Ovary (tissue), 9 donors: Measurements from ENCODE around the gene PARD3B. TPM values are rescaled to one million over a fixed set of nuclear protein-coding genes. Genes with fewer than 3 reads are reported as not detected.

Source experiments
- DNase-seq, 5 donors: peaks; one replicate each; pipeline ENCODE4 v3.0.0-alpha.2; 2019 to 2020
- H3K27ac ChIP-seq, 2 donors: fragments of 200-600 bp; one replicate each; pipeline versions ENCODE4 v1.5.1 to v1.8.0; 2019 to 2022
- H3K27me3 ChIP-seq: fragments of 200-600 bp; one replicate; pipeline ENCODE4 v1.8.0; 2022
- H3K36me3 ChIP-seq: fragments of 200-600 bp; sonication (generic); one replicate; pipeline ENCODE4 v1.5.1; 2019
- H3K4me1 ChIP-seq: one replicate; pipeline ENCODE4 v1.8.1; 2013; ENCODE audit warnings: mild to moderate bottlenecking, moderate library complexity; ENCODE audit not compliant: insufficient read depth
- H3K4me3 ChIP-seq: fragments of 200-600 bp; sonication (generic); one replicate; pipeline ENCODE4 v1.5.1; 2017
- H3K9me3 ChIP-seq, 2 donors: fragments of 200-600 bp in 1 of 2; sonication (generic) in 1 of 2; one replicate each; pipeline versions ENCODE4 v1.5.1 to v1.8.1; 2013 to 2019; ENCODE audit warnings: mild to moderate bottlenecking in 1 of 2, moderate library complexity in 1 of 2
- EP300 ChIP-seq: sonication (generic); formaldehyde crosslinking; IDR thresholded peaks from one replicate; pipeline ENCODE4 v1.6.1; 2017; ENCODE audit warnings: antibody characterized with exemption
- POLR2A ChIP-seq: fragments of 450-650 bp; IDR thresholded peaks from one replicate; pipeline ENCODE4 v1.6.1; 2017; ENCODE audit warnings: antibody characterized with exemption, mild to moderate bottlenecking, moderate library complexity
- WGBS, 3 donors: extraction: QIAGEN DNeasy Blood & Tissue Kit in 1 of 3; methylation state at CpG; one replicate each; pipeline versions ENCODE4 v1.1.5 to v1.1.7; 2013 to 2017; 5-methylcytosine and 5-hydroxymethylcytosine counted together
- intact Hi-C, 4 donors: fragments of 100-400 bp; cut with DNase I; formaldehyde crosslinking; loops; one replicate each; pipeline versions ENCODE4 v1.11.0 to v1.15.1; 2022 to 2023
- polyA plus RNA-seq, 2 donors: library from polyadenylated mRNA; stranded (reverse); fragments of 200-250 nt in 1 of 2; fragments of 350-450 nt in 1 of 2; fragmentation: Illumina TruSeq in 1 of 2; extraction: RNeasy Lipid Tissue Mini Kit (QIAGEN cat#74804) in 1 of 2; gene quantifications; one replicate each; pipeline ENCODE4 v1.2.3, GENCODE V29; 2013 to 2014
- total RNA-seq, 7 donors: library from RNA; depleted of rRNA in 2 of 7; stranded (reverse); fragments of >200 nt in 2 of 7; fragmentation: NEBNext Ultra II Directional in 3 of 7; extraction: Animal tissue kit (Norgen Biotek cat#: 25700) in 3 of 7; gene quantifications; one replicate each; pipeline versions ENCODE4 v1.1.0 to v1.2.4, GENCODE V29; 2016 to 2023
- TF ChIP-seq, protein P1 (sequence below), 3 donors: fragments of 450-650 bp in 2 of 3; fragments of 200-600 bp in 1 of 3; IDR thresholded peaks; one replicate each; pipeline versions ENCODE4 v1.5.1 to v1.8.0; 2016 to 2022; ENCODE audit warnings: antibody characterized with exemption in 3 of 3, mild to moderate bottlenecking in 1 of 3
- donor health status: DM: no; HTN: no; CAD: no; lungs with moderate emphysema.
- donor health status: DM: no; HTN: no; CAD: no.
- donor health status: Bipolar disorder and iron deficiency.
- donor health status: DM: yes; HTN: yes; CAD: no.
- donor health status: DM: no; HTN: no; CAD: no.
- donor health status: DM: yes; HTN: yes; CAD: no.

Gene PARD3B
- total and polyA plus RNA-seq, 9 donors = 8.2 to 46.6 (median 28.7) TPM

DNA sequence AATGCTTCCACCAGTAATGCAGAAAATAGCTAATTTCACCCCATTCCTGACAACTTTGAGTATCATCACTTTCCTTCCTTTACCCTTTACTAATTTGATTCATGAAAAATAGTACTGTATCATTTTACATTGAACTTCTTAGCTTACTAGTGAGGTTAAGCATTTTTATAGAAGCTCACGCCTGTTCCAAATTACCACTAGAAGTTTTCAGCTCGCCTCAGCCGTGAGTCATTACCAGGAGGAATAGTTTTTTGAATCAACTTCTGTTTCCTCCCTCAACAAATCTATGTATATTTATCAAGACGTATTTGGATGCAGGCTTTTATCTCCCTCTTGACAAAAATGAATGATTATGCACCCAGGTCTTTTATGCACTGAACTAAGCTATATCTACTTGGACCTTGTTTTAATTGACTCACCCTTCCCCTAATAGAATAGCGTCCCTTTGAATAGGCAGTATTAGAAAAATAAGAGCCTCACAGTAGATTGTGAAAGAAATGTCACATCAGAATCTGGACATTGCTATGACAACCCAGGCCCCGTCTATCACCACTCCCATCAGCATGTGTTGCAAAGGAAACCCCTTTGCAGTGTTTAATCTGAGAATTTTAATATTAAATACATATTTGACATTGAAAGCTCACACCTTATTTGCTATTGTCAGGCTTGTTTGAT lies 929.6 kb downstream of the PARD3B start:
- DNase-seq = no peak
- Histone ChIP-seq H3K4me3 (no peak overlapping the region), H3K36me3 (no peaks in the 10 kb centered on the region), H3K27me3 (no peaks in the 10 kb centered on the region), H3K27ac (no peak overlapping the region), H3K9me3 (no peaks in the 10 kb centered on the region), H3K4me1 (peaks cover 6% of the 10 kb centered on the region)
- TF ChIP-seq, protein P1, sequence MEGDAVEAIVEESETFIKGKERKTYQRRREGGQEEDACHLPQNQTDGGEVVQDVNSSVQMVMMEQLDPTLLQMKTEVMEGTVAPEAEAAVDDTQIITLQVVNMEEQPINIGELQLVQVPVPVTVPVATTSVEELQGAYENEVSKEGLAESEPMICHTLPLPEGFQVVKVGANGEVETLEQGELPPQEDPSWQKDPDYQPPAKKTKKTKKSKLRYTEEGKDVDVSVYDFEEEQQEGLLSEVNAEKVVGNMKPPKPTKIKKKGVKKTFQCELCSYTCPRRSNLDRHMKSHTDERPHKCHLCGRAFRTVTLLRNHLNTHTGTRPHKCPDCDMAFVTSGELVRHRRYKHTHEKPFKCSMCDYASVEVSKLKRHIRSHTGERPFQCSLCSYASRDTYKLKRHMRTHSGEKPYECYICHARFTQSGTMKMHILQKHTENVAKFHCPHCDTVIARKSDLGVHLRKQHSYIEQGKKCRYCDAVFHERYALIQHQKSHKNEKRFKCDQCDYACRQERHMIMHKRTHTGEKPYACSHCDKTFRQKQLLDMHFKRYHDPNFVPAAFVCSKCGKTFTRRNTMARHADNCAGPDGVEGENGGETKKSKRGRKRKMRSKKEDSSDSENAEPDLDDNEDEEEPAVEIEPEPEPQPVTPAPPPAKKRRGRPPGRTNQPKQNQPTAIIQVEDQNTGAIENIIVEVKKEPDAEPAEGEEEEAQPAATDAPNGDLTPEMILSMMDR (IDR thresholded peaks at IDR 0.05) = no peak
- TF ChIP-seq EP300 (no peak), POLR2A (no peak)
- WGBS, 3 donors = 50 to 56% (median 51%) methylated on average over 6 of the region's 6 CpGs
- intact Hi-C loops = no loop called here

GRCh38 chr2:205475416-205475768 lies 930.1 kb downstream of the PARD3B start:
- Histone ChIP-seq H3K4me1 (peaks cover 6% of the 10 kb centered on the region), H3K27ac (no peak overlapping the region), H3K27me3 (no peaks in the 10 kb centered on the region), H3K4me3 (no peak overlapping the region), H3K36me3 (no peaks in the 10 kb centered on the region), H3K9me3 (no peaks in the 10 kb centered on the region)
- intact Hi-C loops = no loop called here
- TF ChIP-seq POLR2A = no peak
- TF ChIP-seq EP300 = no peak
- TF ChIP-seq, protein P1 (IDR thresholded peaks at IDR 0.05) = no peak
- WGBS, 3 donors = 87 to 95% (median 94%) methylated on average over 3 of the region's 3 CpGs
- no peak for DNase-seq

DNA sequence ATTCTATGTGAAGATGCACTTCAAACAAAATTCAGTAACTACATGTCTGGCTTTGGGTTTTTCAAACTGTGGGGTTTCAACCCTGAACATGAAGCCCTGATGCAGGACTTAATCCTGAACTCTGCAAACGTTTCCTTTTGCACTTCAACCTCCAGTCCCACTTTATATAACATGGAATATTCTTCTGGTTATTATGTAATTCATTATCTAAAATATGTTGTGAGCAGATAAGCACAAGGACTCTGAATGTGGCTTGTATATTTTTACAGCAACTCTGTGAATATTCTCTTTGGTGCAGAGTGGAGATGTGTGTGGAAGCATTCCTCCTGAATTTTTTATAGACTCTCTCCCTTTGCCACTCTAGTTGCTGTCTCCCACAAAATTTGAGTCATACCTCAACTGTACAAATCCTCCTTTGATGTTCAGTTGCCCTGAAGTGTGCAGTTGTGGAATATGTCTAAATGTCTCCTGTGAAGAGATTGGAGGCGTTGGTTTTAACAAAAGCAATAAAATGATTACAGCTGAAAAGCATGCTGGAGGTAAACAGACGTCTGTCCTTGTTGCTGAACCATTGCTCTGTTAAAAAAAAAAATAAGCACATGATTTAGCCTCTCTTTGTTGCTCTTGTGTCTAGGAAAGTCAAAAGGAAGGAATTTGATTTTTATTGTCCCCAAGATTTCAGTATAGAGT lies 931.9 kb downstream of the PARD3B start:
- no peak for DNase-seq
- H3K4me1 ChIP-seq = peaks cover 6% of the 10 kb centered on the region
- 8 to 25% (median 15%) methylated on average over 3 of the region's 3 CpGs for WGBS, 3 donors

DNA sequence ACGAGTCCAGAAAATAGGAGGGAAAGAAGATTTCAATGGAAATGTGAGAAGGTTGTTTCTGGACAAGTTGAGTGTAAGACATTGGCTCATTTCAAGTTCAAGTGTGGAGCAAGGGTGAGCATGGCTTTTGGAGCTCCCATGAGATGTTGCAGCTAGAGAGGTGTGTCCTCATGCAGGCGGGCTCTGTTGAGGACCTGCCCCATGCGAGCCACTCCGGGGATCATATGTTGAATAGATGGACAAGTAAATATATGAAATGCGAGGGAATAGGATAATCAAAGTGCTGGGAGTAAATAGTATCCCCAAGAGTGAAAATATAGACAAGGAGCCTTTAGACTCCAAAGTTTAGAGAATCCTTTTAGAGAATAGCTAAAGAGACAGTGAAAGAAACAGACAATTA lies 936.6 kb downstream of the PARD3B start:
- Histone ChIP-seq H3K4me3 (no peak overlapping the region), H3K4me1 (peaks cover 10% of the 10 kb centered on the region), H3K36me3 (no peaks in the 10 kb centered on the region), H3K9me3 (no peaks in the 10 kb centered on the region), H3K27ac (no peak overlapping the region), H3K27me3 (no peaks in the 10 kb centered on the region)
- 95 to 98% (median 96%) methylated on average over 5 of the region's 5 CpGs for WGBS, 3 donors
- intact Hi-C loops = no loop called here
- no peak for DNase-seq
- TF ChIP-seq, protein P1 (IDR thresholded peaks at IDR 0.05) = no peak
- TF ChIP-seq POLR2A = no peak
- TF ChIP-seq EP300 = no peak

More for the DNA sequence above, 931.9 kb downstream of the PARD3B start:
- TF ChIP-seq, protein P1 (IDR thresholded peaks at IDR 0.05) = no peak
- TF ChIP-seq POLR2A = no peak
- no peak for TF ChIP-seq EP300
- no peak overlapping the region for H3K4me3 ChIP-seq
- H3K27me3 ChIP-seq = no peaks in the 10 kb centered on the region
- H3K9me3 ChIP-seq = no peaks in the 10 kb centered on the region
- intact Hi-C loops = no loop called here
- H3K27ac ChIP-seq = no peak overlapping the region
- H3K36me3 ChIP-seq = no peaks in the 10 kb centered on the region
